GM10266 (cell line): ENCODE data around the gene NR2C1.

Experiments
- DNase-seq: peaks from one replicate; pipeline ENCODE4 v3.0.0; 2012; ENCODE audit errors: extremely low spot score
- TF ChIP-seq, protein P1 (sequence below): IDR thresholded peaks from 2 replicates; pipeline ENCODE4 v1.5.1; 2012; ENCODE audit warnings: mild to moderate bottlenecking, low read depth; ENCODE audit not compliant: control insufficient read depth, insufficient read depth; ENCODE audit errors: missing control alignments

Gene NR2C1

DNA sequence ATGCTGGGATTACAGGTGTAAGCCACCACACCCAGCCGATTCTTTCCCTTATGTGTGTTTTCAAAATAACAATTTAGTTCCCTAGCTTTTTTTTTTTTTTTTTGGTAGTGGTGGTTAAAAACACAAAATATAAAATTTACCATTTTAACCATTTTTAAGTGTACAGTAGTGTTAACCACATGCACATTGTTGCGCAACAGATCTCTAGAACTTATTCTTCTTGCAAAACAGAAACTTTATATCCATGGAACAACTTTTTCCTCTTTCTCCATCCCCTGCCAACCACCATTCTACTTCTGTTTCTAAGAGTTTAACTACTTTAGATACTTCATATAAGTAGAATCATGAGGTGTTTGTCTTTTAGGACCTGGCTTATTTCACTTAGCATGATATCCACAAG is 68.8 kb downstream of the NR2C1 start:
- TF ChIP-seq, protein P1, sequence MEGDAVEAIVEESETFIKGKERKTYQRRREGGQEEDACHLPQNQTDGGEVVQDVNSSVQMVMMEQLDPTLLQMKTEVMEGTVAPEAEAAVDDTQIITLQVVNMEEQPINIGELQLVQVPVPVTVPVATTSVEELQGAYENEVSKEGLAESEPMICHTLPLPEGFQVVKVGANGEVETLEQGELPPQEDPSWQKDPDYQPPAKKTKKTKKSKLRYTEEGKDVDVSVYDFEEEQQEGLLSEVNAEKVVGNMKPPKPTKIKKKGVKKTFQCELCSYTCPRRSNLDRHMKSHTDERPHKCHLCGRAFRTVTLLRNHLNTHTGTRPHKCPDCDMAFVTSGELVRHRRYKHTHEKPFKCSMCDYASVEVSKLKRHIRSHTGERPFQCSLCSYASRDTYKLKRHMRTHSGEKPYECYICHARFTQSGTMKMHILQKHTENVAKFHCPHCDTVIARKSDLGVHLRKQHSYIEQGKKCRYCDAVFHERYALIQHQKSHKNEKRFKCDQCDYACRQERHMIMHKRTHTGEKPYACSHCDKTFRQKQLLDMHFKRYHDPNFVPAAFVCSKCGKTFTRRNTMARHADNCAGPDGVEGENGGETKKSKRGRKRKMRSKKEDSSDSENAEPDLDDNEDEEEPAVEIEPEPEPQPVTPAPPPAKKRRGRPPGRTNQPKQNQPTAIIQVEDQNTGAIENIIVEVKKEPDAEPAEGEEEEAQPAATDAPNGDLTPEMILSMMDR = no peak
- DNase-seq = no peak

- DNase-seq = no peak
- TF ChIP-seq, protein P1 = no peak
Measured at GRCh38 chr12:95003921-95004272, 69.5 kb downstream of the NR2C1 start.

DNA sequence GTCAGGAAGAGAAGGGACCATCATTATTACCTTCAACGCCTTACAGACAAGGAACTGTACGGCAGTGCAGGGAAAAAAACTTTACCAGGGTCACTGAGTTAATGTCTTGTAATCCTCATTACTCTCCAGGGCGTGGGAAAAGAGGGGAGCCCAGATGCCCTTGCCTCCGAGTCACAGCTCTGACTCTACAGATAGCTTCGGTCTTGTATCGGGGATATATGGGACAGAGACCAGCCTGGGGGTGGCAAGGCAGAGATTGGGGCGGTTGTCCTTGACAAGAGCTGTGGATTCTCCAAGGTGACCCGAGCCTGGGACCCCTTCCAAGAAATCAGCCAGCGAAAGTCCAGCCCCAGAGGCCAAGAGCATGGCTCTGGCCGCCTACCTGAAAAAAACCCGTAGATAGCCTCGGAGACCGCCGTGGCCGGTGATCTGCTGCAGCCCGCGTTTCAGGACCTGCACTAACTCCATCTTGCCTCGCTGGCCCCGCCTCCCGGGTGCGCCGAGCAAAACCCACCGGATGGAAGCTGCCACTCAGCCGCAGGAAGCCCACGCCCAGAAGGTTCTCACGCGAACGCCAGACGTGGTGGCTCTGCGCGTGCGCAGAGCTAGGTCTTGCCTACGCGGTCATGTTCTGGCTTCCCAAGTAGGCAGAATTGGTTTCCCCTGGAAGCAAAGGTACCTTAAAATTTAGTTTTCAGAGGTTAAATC is 70.1 kb downstream of the NR2C1 start, which contains the start of gene NDUFA12:
NDUFA12 (minus strand) TSS at position 485 of the 708 bp plus-strand sequence; CDS start at position 468, 17 bp downstream.
- DNase-seq = peak; percentile 87
- TF ChIP-seq, protein P1 = no peak

GRCh38 chr12:95002754-95003153 is 70.7 kb downstream of the NR2C1 start:
- no peak for DNase-seq
- TF ChIP-seq, protein P1 = no peak

GRCh38 chr12:94998326-94998725 is 75.1 kb downstream of the NR2C1 start:
- DNase-seq = no peak
- TF ChIP-seq, protein P1 = no peak

DNA sequence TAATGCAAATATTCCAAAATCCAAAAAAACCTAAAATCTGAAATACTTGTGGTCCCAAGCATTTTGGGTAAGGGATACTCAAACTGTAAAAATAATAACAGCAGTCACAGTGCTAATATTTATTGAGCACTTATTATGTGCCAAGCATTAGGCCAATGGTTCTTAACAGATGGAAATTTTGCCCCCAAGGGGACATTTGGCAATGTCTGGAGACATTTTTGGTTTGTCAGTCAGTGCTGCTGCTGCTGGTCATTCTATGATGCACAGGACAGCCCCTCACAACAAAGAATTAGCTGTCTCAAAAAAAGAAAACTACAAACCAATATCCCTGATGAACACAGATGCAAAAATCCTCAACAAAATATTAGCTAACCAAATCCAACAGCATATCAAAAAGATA is 75.7 kb downstream of the NR2C1 start:
- no peak for DNase-seq
- TF ChIP-seq, protein P1 = no peak

GRCh38 chr12:94997061-94997460 is 76.4 kb downstream of the NR2C1 start:
- TF ChIP-seq, protein P1 = no peak
- DNase-seq = no peak
